IPS-18c (cell line): ENCODE data around the gene LRMDA.
A peak's percentile ranks its signal among the peaks of the same experiment; 100 is the strongest.

ENCODE experiments used
- H3K4me3 ChIP-seq: 2 replicates; pipeline ENCODE4 v1.7.0; 2013; ENCODE audit warnings: low read depth, mild to moderate bottlenecking, low read length, moderate library complexity; ENCODE audit not compliant: insufficient read depth
- H3K9me3 ChIP-seq: one replicate; pipeline ENCODE4 v1.6.1; 2013; ENCODE audit warnings: mild to moderate bottlenecking, low read length, moderate library complexity; ENCODE audit not compliant: control insufficient read depth, insufficient read depth

The LRMDA gene

GRCh38 chr10:75408911-75409885 lies 22.2 kb upstream of the LRMDA start:
- Histone ChIP-seq H3K9me3 (no peaks in the 10 kb centered on the region), H3K4me3 (peak overlapping the region; percentile 83)

- peak overlapping the region; percentile 34 for H3K4me3 ChIP-seq
- H3K9me3 ChIP-seq = no peaks in the 10 kb centered on the region
Measured at GRCh38 chr10:75410132-75411005, 21.1 kb upstream of the LRMDA start.

- Histone ChIP-seq H3K9me3 (no peaks in the 10 kb centered on the region), H3K4me3 (no peak overlapping the region)
Measured at GRCh38 chr10:75414527-75414926, 16.9 kb upstream of the LRMDA start.

- Histone ChIP-seq H3K9me3 (no peaks in the 10 kb centered on the region), H3K4me3 (no peak overlapping the region)
Measured at GRCh38 chr10:75417522-75417927, 13.9 kb upstream of the LRMDA start.

- H3K9me3 ChIP-seq = no peaks in the 10 kb centered on the region
- H3K4me3 ChIP-seq = no peak overlapping the region; the same call in 1 of the 2 replicates
Measured at GRCh38 chr10:75418293-75418692, 13.1 kb upstream of the LRMDA start.

- no peak overlapping the region for H3K4me3 ChIP-seq
Measured at GRCh38 chr10:75418712-75419111, 12.7 kb upstream of the LRMDA start.

GRCh38 chr10:75422913-75423312 lies 8.5 kb upstream of the LRMDA start:
- Histone ChIP-seq H3K4me3 (no peak overlapping the region), H3K9me3 (no peaks in the 10 kb centered on the region)

More at GRCh38 chr10:75418712-75419111, 12.7 kb upstream of the LRMDA start:
- no peaks in the 10 kb centered on the region for H3K9me3 ChIP-seq

GRCh38 chr10:75424571-75424970 lies 6.9 kb upstream of the LRMDA start:
- no peaks in the 10 kb centered on the region for H3K9me3 ChIP-seq
- no peak overlapping the region for H3K4me3 ChIP-seq

GRCh38 chr10:75425291-75426079 lies 5.9 kb upstream of the LRMDA start:
- no peak overlapping the region for H3K4me3 ChIP-seq
- H3K9me3 ChIP-seq = no peaks in the 10 kb centered on the region

- Histone ChIP-seq H3K4me3 (no peak overlapping the region), H3K9me3 (no peaks in the 10 kb centered on the region)
Measured at GRCh38 chr10:75426880-75427279, 4.5 kb upstream of the LRMDA start.

- Histone ChIP-seq H3K4me3 (no peak overlapping the region), H3K9me3 (no peaks in the 10 kb centered on the region)
Measured at GRCh38 chr10:75427951-75428350, 3.5 kb upstream of the LRMDA start.

- Histone ChIP-seq H3K4me3 (no peak overlapping the region), H3K9me3 (no peaks in the 10 kb centered on the region)
Measured at GRCh38 chr10:75428434-75429158, 2.8 kb upstream of the LRMDA start.

GRCh38 chr10:75429159-75429827 lies 2.1 kb upstream of the LRMDA start:
- no peaks in the 10 kb centered on the region for H3K9me3 ChIP-seq
- peak overlapping the region; percentile 20; the same call in 1 of the 2 replicates for H3K4me3 ChIP-seq

GRCh38 chr10:75430000-75430763 lies 1.2 kb upstream of the LRMDA start:
- H3K9me3 ChIP-seq = no peaks in the 10 kb centered on the region
- H3K4me3 ChIP-seq = no peak overlapping the region; the same call in 1 of the 2 replicates

- H3K4me3 ChIP-seq = no peak overlapping the region
- no peaks in the 10 kb centered on the region for H3K9me3 ChIP-seq
Measured at GRCh38 chr10:75432176-75432575, 752 bp downstream of the LRMDA start.
